Body of pancreas (tissue), 4 donors: ENCODE data around the gene CDC42EP1. TPM values are rescaled to one million over a fixed set of nuclear protein-coding genes. Genes with fewer than 3 reads are reported as not detected.

Source experiments
- ATAC-seq: fragments of 150-250 bp; one replicate; pipeline ENCODE4 v1.9.1; 2016
- DNase-seq, 4 donors: peaks; one replicate each; pipeline ENCODE4 v3.0.0-alpha.2; 2019
- H3K27ac ChIP-seq, 4 donors: fragments of 200-600 bp; sonication (generic); 1 replicate in 3 of 4; 2 replicates in 1 of 4; pipeline versions ENCODE4 v1.5.1 to v1.6.1; 2016 to 2019; ENCODE audit warnings: mild to moderate bottlenecking in 1 of 4, mixed read lengths in 1 of 4, moderate library complexity in 1 of 4
- H3K27me3 ChIP-seq, 2 donors: fragments of 200-600 bp; sonication (generic); one replicate each; pipeline ENCODE4 v1.6.0; 2016; ENCODE audit warnings: mild to moderate bottlenecking in 1 of 2
- H3K36me3 ChIP-seq, 2 donors: fragments of 200-600 bp; sonication (generic); replicated peaks in 1 of 2; 2 replicates each; pipeline ENCODE4 v1.5.1; 2016; ENCODE audit warnings: low read depth in 2 of 2; ENCODE audit not compliant: insufficient read depth in 1 of 2
- H3K4me1 ChIP-seq: fragments of 200-600 bp; sonication (generic); one replicate; pipeline ENCODE4 v1.6.0; 2016
- H3K4me3 ChIP-seq, 2 donors: fragments of 200-600 bp; sonication (generic); 1 replicate in 1 of 2; 2 replicates in 1 of 2; pipeline ENCODE4 v1.5.1; 2016 to 2019
- H3K9me3 ChIP-seq, 3 donors: fragments of 200-600 bp; sonication (generic); 1 replicate in 2 of 3; 2 replicates in 1 of 3; pipeline ENCODE4 v1.5.1; 2016
- POLR2A ChIP-seq, 3 donors: fragments of 450-650 bp; IDR thresholded peaks; one replicate each; pipeline ENCODE4 v1.6.1; 2016; ENCODE audit warnings: antibody characterized with exemption in 3 of 3, mild to moderate bottlenecking in 2 of 3
- WGBS, 2 donors: methylation state at CpG; one replicate each; pipeline ENCODE4 v1.1.5; 2017; 5-methylcytosine and 5-hydroxymethylcytosine counted together
- intact Hi-C: fragments of 100-400 bp; cut with DNase I; formaldehyde crosslinking; loops from one replicate; pipeline ENCODE4 v1.15.1; 2023
- total RNA-seq, 2 donors: library from RNA; depleted of rRNA; stranded (reverse); fragments of >200 nt; gene quantifications; one replicate each; pipeline ENCODE4 v1.1.0, GENCODE V29; 2016
- TF ChIP-seq, protein P1 (sequence below), 7 experiments: fragments of 450-650 bp in 4 of 7; fragments of 200-600 bp in 3 of 7; sonication (generic) in 3 of 7; IDR thresholded peaks; one replicate each; pipeline ENCODE4 v1.5.1; 2016 to 2019; ENCODE audit warnings: antibody characterized with exemption in 7 of 7

Gene CDC42EP1
- total RNA-seq, 2 donors from 2014 or later, result 73.2 to 84.7 TPM

DNA sequence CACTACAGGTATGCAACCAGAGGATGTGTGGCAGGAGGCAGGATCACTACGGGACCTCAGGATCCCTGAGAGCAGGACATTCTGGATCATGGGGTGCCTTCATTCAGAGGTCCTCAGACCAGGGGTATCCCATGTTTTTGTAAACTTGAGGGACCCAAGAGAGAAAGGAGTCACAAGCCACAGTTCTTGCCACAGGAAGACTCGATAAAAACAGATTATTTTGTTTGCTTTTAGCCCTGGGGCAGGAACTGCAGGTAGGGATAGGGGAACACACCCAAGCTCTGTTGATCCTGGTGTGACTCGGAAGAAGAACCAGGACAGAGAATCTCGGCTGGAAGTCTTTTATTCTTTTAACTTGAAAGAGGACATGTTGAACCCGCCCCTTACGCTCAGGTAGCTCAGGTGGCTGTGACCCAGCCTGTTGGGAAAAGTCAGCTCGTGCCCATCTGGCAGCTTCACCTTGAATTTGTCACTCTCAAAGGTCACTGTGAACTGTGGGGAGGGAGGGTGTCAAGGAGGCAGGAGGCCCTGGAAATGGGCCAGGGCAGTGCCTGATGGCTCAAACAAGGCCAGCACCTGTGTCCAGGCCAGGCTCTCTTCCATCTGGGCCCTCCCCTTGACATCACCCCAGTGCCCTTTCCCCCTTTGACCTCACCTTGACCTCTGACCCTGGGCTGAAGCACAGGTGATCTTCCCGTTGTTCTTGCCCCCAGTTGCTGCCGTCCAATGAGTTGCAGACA is 9.8 kb downstream of the CDC42EP1 start:
- DNase-seq, result peak; percentile 97 to 100 (median 99)
- Histone ChIP-seq H3K4me1 (peaks cover 95% of the 10 kb centered on the region), H3K27me3 (no peaks in the 10 kb centered on the region), H3K9me3 (no peaks in the 10 kb centered on the region), H3K27ac (peak overlapping the region; percentile 99 to 100 (median 99)), H3K36me3 (peaks cover 0 to 10% of the 10 kb centered on the region in 2 donors), H3K4me3 (no peak overlapping the region)
- ATAC-seq, result peak; percentile 73
- intact Hi-C loops, result no loop called here
- TF ChIP-seq, protein P1, sequence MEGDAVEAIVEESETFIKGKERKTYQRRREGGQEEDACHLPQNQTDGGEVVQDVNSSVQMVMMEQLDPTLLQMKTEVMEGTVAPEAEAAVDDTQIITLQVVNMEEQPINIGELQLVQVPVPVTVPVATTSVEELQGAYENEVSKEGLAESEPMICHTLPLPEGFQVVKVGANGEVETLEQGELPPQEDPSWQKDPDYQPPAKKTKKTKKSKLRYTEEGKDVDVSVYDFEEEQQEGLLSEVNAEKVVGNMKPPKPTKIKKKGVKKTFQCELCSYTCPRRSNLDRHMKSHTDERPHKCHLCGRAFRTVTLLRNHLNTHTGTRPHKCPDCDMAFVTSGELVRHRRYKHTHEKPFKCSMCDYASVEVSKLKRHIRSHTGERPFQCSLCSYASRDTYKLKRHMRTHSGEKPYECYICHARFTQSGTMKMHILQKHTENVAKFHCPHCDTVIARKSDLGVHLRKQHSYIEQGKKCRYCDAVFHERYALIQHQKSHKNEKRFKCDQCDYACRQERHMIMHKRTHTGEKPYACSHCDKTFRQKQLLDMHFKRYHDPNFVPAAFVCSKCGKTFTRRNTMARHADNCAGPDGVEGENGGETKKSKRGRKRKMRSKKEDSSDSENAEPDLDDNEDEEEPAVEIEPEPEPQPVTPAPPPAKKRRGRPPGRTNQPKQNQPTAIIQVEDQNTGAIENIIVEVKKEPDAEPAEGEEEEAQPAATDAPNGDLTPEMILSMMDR (IDR thresholded peaks at IDR 0.05), result no peak
- peak in 2 of 3 donors; percentile 2 to 25 for TF ChIP-seq POLR2A (IDR thresholded peaks at IDR 0.05)
- 14 to 21% methylated on average over 6 to 9 of the region's 9 CpGs for WGBS, 2 donors

DNA sequence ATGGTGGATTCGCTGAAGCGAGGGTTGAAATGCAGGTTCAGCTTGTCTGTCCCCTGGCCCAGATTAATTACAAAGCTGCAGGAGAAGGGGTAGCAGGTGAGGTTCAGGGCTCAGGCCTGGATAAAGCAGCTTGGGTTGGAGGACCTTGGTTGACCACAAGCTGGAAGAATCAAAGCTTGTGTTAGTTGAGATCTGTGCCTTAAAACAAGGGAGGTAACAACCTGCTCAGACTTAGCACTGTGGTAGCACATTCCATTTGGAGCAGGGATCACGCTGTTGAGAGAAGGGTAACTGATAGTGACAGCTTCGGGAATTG is 10.3 kb downstream of the CDC42EP1 start:
- no peaks in the 10 kb centered on the region for H3K27me3 ChIP-seq
- intact Hi-C loops, result no loop called here
- no peak for DNase-seq
- H3K4me3 ChIP-seq, result no peak overlapping the region
- H3K9me3 ChIP-seq, result no peaks in the 10 kb centered on the region
- peaks cover 95% of the 10 kb centered on the region for H3K4me1 ChIP-seq
- peak overlapping the region; percentile 99 to 100 (median 99) for H3K27ac ChIP-seq
- 0 to 23% methylated on average over 2 to 4 of the region's 4 CpGs for WGBS, 2 donors
- no peak for TF ChIP-seq POLR2A (IDR thresholded peaks at IDR 0.05)
- TF ChIP-seq, protein P1 (IDR thresholded peaks at IDR 0.05), result no peak
- ATAC-seq, result no peak
- peaks cover 0 to 10% of the 10 kb centered on the region in 2 donors for H3K36me3 ChIP-seq

- H3K9me3 ChIP-seq, result no peaks in the 10 kb centered on the region
- DNase-seq, result peak; percentile 57 to 65 (median 59)
- WGBS, 2 donors, result 46 to 53% methylated on average over 7 to 16 of the region's 16 CpGs
- H3K36me3 ChIP-seq, result peaks cover 0 to 3% of the 10 kb centered on the region in 2 donors
- ATAC-seq, result no peak
- H3K4me1 ChIP-seq, result peaks cover 93% of the 10 kb centered on the region
- H3K27me3 ChIP-seq, result no peaks in the 10 kb centered on the region
- TF ChIP-seq, protein P1 (IDR thresholded peaks at IDR 0.05), result peak in 4 of 7 experiments; percentile 15 to 38 (median 30)
- no peak for TF ChIP-seq POLR2A (IDR thresholded peaks at IDR 0.05)
- H3K27ac ChIP-seq, result peak overlapping the region; percentile 99 to 100 (median 99)
- intact Hi-C loops, result no loop called here
- H3K4me3 ChIP-seq, result no peak overlapping the region
Measured at GRCh38 chr22:37571258-37571991, 11.1 kb downstream of the CDC42EP1 start.

DNA sequence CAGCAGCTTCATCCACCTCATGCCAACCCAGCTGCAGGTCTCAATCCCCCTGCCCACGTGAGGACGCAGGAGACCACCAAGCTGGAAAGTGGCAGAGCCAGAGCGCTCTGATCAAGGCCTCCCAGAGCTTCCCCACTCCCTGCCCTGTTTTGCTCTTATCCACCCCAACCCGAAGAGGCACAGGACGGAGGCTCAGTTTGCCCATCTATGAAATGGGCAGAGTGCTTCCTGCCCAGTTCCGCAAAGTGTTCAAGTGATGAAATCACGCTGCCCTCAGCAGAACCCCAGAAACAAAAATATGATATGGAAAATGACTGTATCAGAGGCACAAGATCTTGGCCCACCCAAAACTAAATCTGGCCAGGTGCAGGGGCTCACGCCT is 11.7 kb downstream of the CDC42EP1 start:
- no peak for DNase-seq
- Histone ChIP-seq H3K36me3 (no peaks in the 10 kb centered on the region), H3K27ac (peak overlapping the region; percentile 99 to 100 (median 99)), H3K27me3 (no peaks in the 10 kb centered on the region), H3K4me3 (no peak overlapping the region), H3K9me3 (no peaks in the 10 kb centered on the region), H3K4me1 (peaks cover 93% of the 10 kb centered on the region)
- ATAC-seq, result no peak
- intact Hi-C loops, result no loop called here
- WGBS, 2 donors, result 79 to 82% methylated on average over 8 of the region's 8 CpGs
- no peak for TF ChIP-seq POLR2A (IDR thresholded peaks at IDR 0.05)
- TF ChIP-seq, protein P1 (IDR thresholded peaks at IDR 0.05), result no peak
